ENCODE measurements around the gene HEXB. TPM values are rescaled to one million over a fixed set of nuclear protein-coding genes. Genes with fewer than 3 reads are reported as not detected.
"Not testable (repeated sequence)": the region's sequence is repeated elsewhere in the genome, so short reads cannot be mapped to it uniquely, and the experiment has no call there.

Gene HEXB
- total RNA-seq, 1 donor from 2014 or later, result 58.3 TPM

- H3K27ac Mint-ChIP-seq, result no peak overlapping the region
- H3K27me3 Mint-ChIP-seq (ENCODE audit: low read depth), result peaks cover 2% of the 10 kb centered on the region
Observed at GRCh38 chr5:74670396-74671038, 14.5 kb upstream of the HEXB start.

GRCh38 chr5:74672215-74672877 lies 12.7 kb upstream of the HEXB start:
- H3K4me3 Mint-ChIP-seq, result no peak overlapping the region
- H3K4me1 Mint-ChIP-seq, result peaks cover 20% of the 10 kb centered on the region
- no peaks in the 10 kb centered on the region for H3K27me3 Mint-ChIP-seq (ENCODE audit: low read depth)
- H3K9me3 Mint-ChIP-seq, result no peaks in the 10 kb centered on the region
- H3K27ac Mint-ChIP-seq, result no peak overlapping the region
- no peak for TF ChIP-seq CTCF (IDR thresholded peaks at IDR 0.05; ENCODE audit: unreplicated experiment)
- H3K36me3 Mint-ChIP-seq, result no peaks in the 10 kb centered on the region
- no peak for DNase-seq (ENCODE audit: low spot score in 2 of 2, unreplicated experiment in 2 of 2)

More at GRCh38 chr5:74670396-74671038, 14.5 kb upstream of the HEXB start:
- no peaks in the 10 kb centered on the region for H3K9me3 Mint-ChIP-seq
- no peaks in the 10 kb centered on the region for H3K36me3 Mint-ChIP-seq
- H3K4me3 Mint-ChIP-seq, result no peak overlapping the region
- TF ChIP-seq CTCF (IDR thresholded peaks at IDR 0.05; ENCODE audit: unreplicated experiment), result no peak
- no peak for DNase-seq (ENCODE audit: low spot score in 2 of 2, unreplicated experiment in 2 of 2)
- H3K4me1 Mint-ChIP-seq, result peaks cover 26% of the 10 kb centered on the region

GRCh38 chr5:74673011-74673790 lies 11.8 kb upstream of the HEXB start:
- H3K27ac Mint-ChIP-seq, result no peak overlapping the region

GRCh38 chr5:74676466-74676865 lies 8.6 kb upstream of the HEXB start:
- not testable (repeated sequence) for H3K27ac Mint-ChIP-seq; H3K4me1 Mint-ChIP-seq; H3K27me3 Mint-ChIP-seq (ENCODE audit: low read depth); H3K9me3 Mint-ChIP-seq; DNase-seq (ENCODE audit: low spot score in 2 of 2, unreplicated experiment in 2 of 2); H3K4me3 Mint-ChIP-seq; H3K36me3 Mint-ChIP-seq

More at GRCh38 chr5:74673011-74673790, 11.8 kb upstream of the HEXB start:
- Mint-ChIP-seq H3K4me1 (peaks cover 20% of the 10 kb centered on the region), H3K27me3 (ENCODE audit: low read depth) (no peaks in the 10 kb centered on the region), H3K9me3 (no peaks in the 10 kb centered on the region), H3K36me3 (no peaks in the 10 kb centered on the region), H3K4me3 (peak overlapping the region; percentile 44)
- no peak for TF ChIP-seq CTCF (IDR thresholded peaks at IDR 0.05; ENCODE audit: unreplicated experiment)
- DNase-seq (ENCODE audit: low spot score in 2 of 2, unreplicated experiment in 2 of 2), result no peak

- H3K36me3 Mint-ChIP-seq; H3K27me3 Mint-ChIP-seq (ENCODE audit: low read depth); H3K4me3 Mint-ChIP-seq; H3K9me3 Mint-ChIP-seq; DNase-seq (ENCODE audit: low spot score in 2 of 2, unreplicated experiment in 2 of 2); H3K27ac Mint-ChIP-seq: not testable (repeated sequence)
- peaks cover 16% of the 10 kb centered on the region for H3K4me1 Mint-ChIP-seq
Observed at GRCh38 chr5:74678123-74678522, 6.9 kb upstream of the HEXB start.

- H3K9me3 Mint-ChIP-seq; H3K27me3 Mint-ChIP-seq (ENCODE audit: low read depth); H3K36me3 Mint-ChIP-seq; DNase-seq (ENCODE audit: low spot score in 2 of 2, unreplicated experiment in 2 of 2); H3K27ac Mint-ChIP-seq; H3K4me3 Mint-ChIP-seq; H3K4me1 Mint-ChIP-seq: not testable (repeated sequence)
Observed at GRCh38 chr5:74679300-74679699, 5.7 kb upstream of the HEXB start.

GRCh38 chr5:74679966-74680365 lies 5.1 kb upstream of the HEXB start:
- DNase-seq (ENCODE audit: low spot score in 2 of 2, unreplicated experiment in 2 of 2), result no peak
- no peak overlapping the region for H3K4me3 Mint-ChIP-seq
- no peaks in the 10 kb centered on the region for H3K9me3 Mint-ChIP-seq
- H3K27me3 Mint-ChIP-seq (ENCODE audit: low read depth), result no peaks in the 10 kb centered on the region
- H3K27ac Mint-ChIP-seq, result no peak overlapping the region
- H3K36me3 Mint-ChIP-seq, result no peaks in the 10 kb centered on the region
- H3K4me1 Mint-ChIP-seq, result peaks cover 9% of the 10 kb centered on the region
- TF ChIP-seq CTCF (IDR thresholded peaks at IDR 0.05; ENCODE audit: unreplicated experiment), result no peak

Data from mesothelial cell of epicardium (in vitro differentiated cells).